SK-N-SH treated with all-trans-retinoic acid at 6 μM for 48 hours (cell line): ENCODE data around the gene BRD2.

Experiments
- ATAC-seq: fragments of 200-7000 bp; cut with Tn5 transposase; 3 replicates; pipeline ENCODE4 v1.9.1; 2020; ENCODE audit warnings: mild to moderate bottlenecking, moderate library complexity
- BACH2 ChIP-seq: fragments of 250-450 bp; sonication (Bioruptor Pico); IDR thresholded peaks from 2 replicates; pipeline ENCODE4 v1.9.0; 2021; ENCODE audit warnings: mild to moderate bottlenecking, borderline replicate concordance
- CREB5 ChIP-seq: fragments of 250-450 bp; sonication (Bioruptor Pico); IDR thresholded peaks from 2 replicates; pipeline ENCODE4 v1.5.1; 2020; ENCODE audit warnings: low read depth, mild to moderate bottlenecking, moderate library complexity
- ESRRG ChIP-seq: fragments of 250-450 bp; sonication (Bioruptor Pico); IDR thresholded peaks from 2 replicates; pipeline ENCODE4 v1.6.1; 2021; ENCODE audit warnings: mild to moderate bottlenecking
- GLIS3 ChIP-seq: fragments of 250-450 bp; sonication (Bioruptor Pico); IDR thresholded peaks from 2 replicates; pipeline ENCODE4 v1.5.0; 2020; ENCODE audit warnings: mild to moderate bottlenecking, moderate library complexity
- ISL1 ChIP-seq: fragments of 250-450 bp; sonication (Bioruptor Pico); IDR thresholded peaks from 2 replicates; pipeline ENCODE4 v2.1.2; 2022; ENCODE audit warnings: mild to moderate bottlenecking, moderate library complexity
- OSR1 ChIP-seq: fragments of 250-450 bp; sonication (Bioruptor Pico); IDR thresholded peaks from 2 replicates; pipeline ENCODE4 v1.8.0; 2022; ENCODE audit warnings: moderate library complexity, mild to moderate bottlenecking, inconsistent platforms
- PATZ1 ChIP-seq: fragments of 250-450 bp; sonication (Bioruptor Pico); IDR thresholded peaks from 2 replicates; pipeline ENCODE4 v1.8.0; 2020; ENCODE audit warnings: mild to moderate bottlenecking, moderate library complexity, borderline replicate concordance
- RARB ChIP-seq: fragments of 250-450 bp; sonication (Bioruptor Pico); IDR thresholded peaks from 2 replicates; pipeline ENCODE4 v1.8.0; 2021; ENCODE audit warnings: mild to moderate bottlenecking, moderate library complexity
- TOX ChIP-seq: fragments of 250-450 bp; sonication (Bioruptor Pico); IDR thresholded peaks from 2 replicates; pipeline ENCODE4 v1.8.0; 2021; ENCODE audit warnings: mild to moderate bottlenecking, moderate library complexity, borderline replicate concordance
- ZFP3 ChIP-seq: fragments of 250-450 bp; sonication (Bioruptor Pico); IDR thresholded peaks from 2 replicates; pipeline ENCODE4 v1.5.0; 2020; ENCODE audit warnings: mild to moderate bottlenecking, moderate library complexity
- ZFP30 ChIP-seq: fragments of 450-650 bp; formaldehyde crosslinking; IDR thresholded peaks from 2 replicates; pipeline ENCODE4 v1.5.0; 2022; ENCODE audit warnings: mild to moderate bottlenecking, moderate library complexity
- ZNF565 ChIP-seq: fragments of 450-650 bp; formaldehyde crosslinking; conservative IDR thresholded peaks from 2 replicates; pipeline ENCODE4 v1.5.0; 2020; ENCODE audit warnings: low read depth, mild to moderate bottlenecking, moderate library complexity
- ZNF70 ChIP-seq: fragments of 450-650 bp; formaldehyde crosslinking; IDR thresholded peaks from 2 replicates; pipeline ENCODE4 v1.5.0; 2020; ENCODE audit warnings: mild to moderate bottlenecking, moderate library complexity
- ZNF8 ChIP-seq: fragments of 450-650 bp; formaldehyde crosslinking; IDR thresholded peaks from 2 replicates; pipeline ENCODE4 v1.5.0; 2020; ENCODE audit warnings: mild to moderate bottlenecking, moderate library complexity
- TF ChIP-seq, protein P1 (sequence below): fragments of 250-450 bp; sonication (Bioruptor Pico); IDR thresholded peaks from 2 replicates; pipeline ENCODE4 v1.5.0; 2020; ENCODE audit warnings: mild to moderate bottlenecking, moderate library complexity
- TF ChIP-seq, protein P2 (sequence below): fragments of 250-450 bp; sonication (Bioruptor Pico); IDR thresholded peaks from 2 replicates; pipeline ENCODE4 v1.8.0; 2021; ENCODE audit warnings: low read depth, mild to moderate bottlenecking, moderate library complexity, borderline replicate concordance

The BRD2 gene

DNA sequence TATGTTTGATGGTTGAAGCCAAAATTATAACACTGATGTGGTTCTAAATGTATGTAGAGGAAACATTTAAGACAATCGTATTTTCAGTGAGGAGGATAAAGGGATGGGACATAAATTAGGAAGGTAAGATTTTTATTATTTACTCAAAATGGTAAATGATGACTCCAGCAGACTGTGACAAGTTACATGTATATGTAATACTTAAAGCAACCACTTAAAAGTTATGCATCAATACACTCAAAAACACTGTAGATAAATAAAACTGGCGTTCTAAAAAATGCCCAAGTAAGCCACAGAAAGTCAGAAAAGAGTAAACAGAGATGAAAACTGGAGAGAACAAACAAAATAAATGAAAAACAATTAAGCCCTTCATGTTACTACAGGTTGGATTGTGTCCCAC lies 46.3 kb upstream of the BRD2 start:
- ATAC-seq: no peak
- TF ChIP-seq, protein P1, sequence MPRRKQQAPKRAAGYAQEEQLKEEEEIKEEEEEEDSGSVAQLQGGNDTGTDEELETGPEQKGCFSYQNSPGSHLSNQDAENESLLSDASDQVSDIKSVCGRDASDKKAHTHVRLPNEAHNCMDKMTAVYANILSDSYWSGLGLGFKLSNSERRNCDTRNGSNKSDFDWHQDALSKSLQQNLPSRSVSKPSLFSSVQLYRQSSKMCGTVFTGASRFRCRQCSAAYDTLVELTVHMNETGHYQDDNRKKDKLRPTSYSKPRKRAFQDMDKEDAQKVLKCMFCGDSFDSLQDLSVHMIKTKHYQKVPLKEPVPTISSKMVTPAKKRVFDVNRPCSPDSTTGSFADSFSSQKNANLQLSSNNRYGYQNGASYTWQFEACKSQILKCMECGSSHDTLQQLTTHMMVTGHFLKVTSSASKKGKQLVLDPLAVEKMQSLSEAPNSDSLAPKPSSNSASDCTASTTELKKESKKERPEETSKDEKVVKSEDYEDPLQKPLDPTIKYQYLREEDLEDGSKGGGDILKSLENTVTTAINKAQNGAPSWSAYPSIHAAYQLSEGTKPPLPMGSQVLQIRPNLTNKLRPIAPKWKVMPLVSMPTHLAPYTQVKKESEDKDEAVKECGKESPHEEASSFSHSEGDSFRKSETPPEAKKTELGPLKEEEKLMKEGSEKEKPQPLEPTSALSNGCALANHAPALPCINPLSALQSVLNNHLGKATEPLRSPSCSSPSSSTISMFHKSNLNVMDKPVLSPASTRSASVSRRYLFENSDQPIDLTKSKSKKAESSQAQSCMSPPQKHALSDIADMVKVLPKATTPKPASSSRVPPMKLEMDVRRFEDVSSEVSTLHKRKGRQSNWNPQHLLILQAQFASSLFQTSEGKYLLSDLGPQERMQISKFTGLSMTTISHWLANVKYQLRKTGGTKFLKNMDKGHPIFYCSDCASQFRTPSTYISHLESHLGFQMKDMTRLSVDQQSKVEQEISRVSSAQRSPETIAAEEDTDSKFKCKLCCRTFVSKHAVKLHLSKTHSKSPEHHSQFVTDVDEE (CRISPR knock-in tag): no peak
- TF ChIP-seq TOX (CRISPR knock-in tag) (no peak), ZFP30 (no peak), OSR1 (CRISPR knock-in tag) (no peak), BACH2 (no peak)

GRCh38 chr6:32931211-32931610 lies 37.2 kb upstream of the BRD2 start:
- no peak for ATAC-seq
- TF ChIP-seq ESRRG (CRISPR knock-in tag) (no peak), ZNF70 (CRISPR knock-in tag) (no peak), PATZ1 (CRISPR knock-in tag) (no peak), RARB (CRISPR knock-in tag) (no peak), GLIS3 (CRISPR knock-in tag) (no peak), BACH2 (no peak), ZNF8 (CRISPR knock-in tag) (no peak), ISL1 (CRISPR knock-in tag) (no peak), ZNF565 (no peak), CREB5 (CRISPR knock-in tag) (no peak)
- TF ChIP-seq, protein P2, sequence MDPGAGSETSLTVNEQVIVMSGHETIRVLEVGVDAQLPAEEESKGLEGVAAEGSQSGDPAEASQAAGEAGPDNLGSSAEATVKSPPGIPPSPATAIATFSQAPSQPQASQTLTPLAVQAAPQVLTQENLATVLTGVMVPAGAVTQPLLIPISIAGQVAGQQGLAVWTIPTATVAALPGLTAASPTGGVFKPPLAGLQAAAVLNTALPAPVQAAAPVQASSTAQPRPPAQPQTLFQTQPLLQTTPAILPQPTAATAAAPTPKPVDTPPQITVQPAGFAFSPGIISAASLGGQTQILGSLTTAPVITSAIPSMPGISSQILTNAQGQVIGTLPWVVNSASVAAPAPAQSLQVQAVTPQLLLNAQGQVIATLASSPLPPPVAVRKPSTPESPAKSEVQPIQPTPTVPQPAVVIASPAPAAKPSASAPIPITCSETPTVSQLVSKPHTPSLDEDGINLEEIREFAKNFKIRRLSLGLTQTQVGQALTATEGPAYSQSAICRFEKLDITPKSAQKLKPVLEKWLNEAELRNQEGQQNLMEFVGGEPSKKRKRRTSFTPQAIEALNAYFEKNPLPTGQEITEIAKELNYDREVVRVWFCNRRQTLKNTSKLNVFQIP (CRISPR knock-in tag): no peak
- TF ChIP-seq, all 23 proteins: peak for 0

- ATAC-seq: no peak
- TF ChIP-seq RARB (CRISPR knock-in tag): no peak
- TF ChIP-seq, protein P2 (CRISPR knock-in tag): no peak
- TF ChIP-seq GLIS3 (CRISPR knock-in tag): no peak
- TF ChIP-seq ZFP3 (CRISPR knock-in tag): no peak
- no peak for TF ChIP-seq TOX (CRISPR knock-in tag)
- TF ChIP-seq ZNF70 (CRISPR knock-in tag): no peak
- TF ChIP-seq CREB5 (CRISPR knock-in tag): no peak
- TF ChIP-seq, protein P1 (CRISPR knock-in tag): no peak
These were observed 36.1 kb upstream of the BRD2 start for GRCh38 chr6:32932132-32932868.
